ENCODE results near the gene MGAT3. TPM values are rescaled to one million over a fixed set of nuclear protein-coding genes. Genes with fewer than 3 reads are reported as not detected.

Gene MGAT3
- total and polyA plus RNA-seq, 2 of the 13 experiments (the other 11 are each of a cell fraction or from before 2014, with no cell fraction given): 0.11 to 0.15 TPM

DNA sequence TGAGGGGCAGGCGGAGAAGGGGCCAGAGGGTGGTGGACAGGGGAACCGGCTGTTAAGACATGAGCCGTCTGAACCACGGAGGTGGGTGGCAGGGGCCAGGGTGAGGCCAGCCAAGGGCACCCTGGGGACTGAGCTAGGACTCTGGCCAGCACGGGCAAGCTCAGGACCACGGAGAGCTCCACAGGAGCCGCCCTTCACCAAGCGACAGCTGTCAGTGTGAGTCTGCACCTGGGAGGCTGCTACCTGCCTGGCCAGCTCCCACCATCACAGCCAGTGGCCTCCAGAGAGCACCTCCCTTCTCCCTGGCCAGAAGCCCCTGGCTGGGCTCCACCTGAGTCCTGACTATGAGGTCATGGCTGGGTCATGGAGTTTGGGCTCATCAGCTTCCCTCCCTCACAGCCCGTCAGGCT, 21.6 kb downstream of the MGAT3 start (continued):
- TF ChIP-seq, protein P1, sequence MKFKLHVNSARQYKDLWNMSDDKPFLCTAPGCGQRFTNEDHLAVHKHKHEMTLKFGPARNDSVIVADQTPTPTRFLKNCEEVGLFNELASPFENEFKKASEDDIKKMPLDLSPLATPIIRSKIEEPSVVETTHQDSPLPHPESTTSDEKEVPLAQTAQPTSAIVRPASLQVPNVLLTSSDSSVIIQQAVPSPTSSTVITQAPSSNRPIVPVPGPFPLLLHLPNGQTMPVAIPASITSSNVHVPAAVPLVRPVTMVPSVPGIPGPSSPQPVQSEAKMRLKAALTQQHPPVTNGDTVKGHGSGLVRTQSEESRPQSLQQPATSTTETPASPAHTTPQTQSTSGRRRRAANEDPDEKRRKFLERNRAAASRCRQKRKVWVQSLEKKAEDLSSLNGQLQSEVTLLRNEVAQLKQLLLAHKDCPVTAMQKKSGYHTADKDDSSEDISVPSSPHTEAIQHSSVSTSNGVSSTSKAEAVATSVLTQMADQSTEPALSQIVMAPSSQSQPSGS (CRISPR knock-in tag; IDR thresholded peaks at IDR 0.05): peak; percentile 77; the same call in 1 of the 2 replicates
- TF ChIP-seq HIC2 (CRISPR knock-in tag; IDR thresholded peaks at IDR 0.05; ENCODE audit: low read depth) (no peak; the same call in 1 of the 2 replicates), ZNF343 (CRISPR knock-in tag; IDR thresholded peaks at IDR 0.05) (0 out of 2 replicates have a peak, but pooled peaks have one; percentile 44), ZC3H4 (CRISPR knock-in tag; IDR thresholded peaks at IDR 0.05; ENCODE audit: borderline replicate concordance) (no peak), NFE2 (CRISPR knock-in tag; IDR thresholded peaks at IDR 0.05) (no peak), RARG (CRISPR knock-in tag; IDR thresholded peaks at IDR 0.05; ENCODE audit: low read depth) (no peak), FLYWCH1 (CRISPR knock-in tag; IDR thresholded peaks at IDR 0.05) (no peak), NFATC3 (CRISPR knock-in tag; IDR thresholded peaks at IDR 0.05) (no peak), NCOA2 (CRISPR knock-in tag; IDR thresholded peaks at IDR 0.05) (peak; percentile 40; the same call in 1 of the 2 replicates), ZNF367 (CRISPR knock-in tag; IDR thresholded peaks at IDR 0.05; ENCODE audit: borderline replicate concordance) (no peak; the same call in 1 of the 2 replicates), ZNF317 (CRISPR knock-in tag; IDR thresholded peaks at IDR 0.05) (no peak), SATB2 (CRISPR knock-in tag; IDR thresholded peaks at IDR 0.05) (peak; percentile 77; the same call in 1 of the 2 replicates), PRDM4 (CRISPR knock-in tag; IDR thresholded peaks at IDR 0.05; ENCODE audit: borderline replicate concordance) (0 out of 2 replicates have a peak, but pooled peaks have one; percentile 67), ZC3H13 (CRISPR knock-in tag; IDR thresholded peaks at IDR 0.05) (peak; percentile 68; the same call in 1 of the 2 replicates)
- TF ChIP-seq, protein P2, sequence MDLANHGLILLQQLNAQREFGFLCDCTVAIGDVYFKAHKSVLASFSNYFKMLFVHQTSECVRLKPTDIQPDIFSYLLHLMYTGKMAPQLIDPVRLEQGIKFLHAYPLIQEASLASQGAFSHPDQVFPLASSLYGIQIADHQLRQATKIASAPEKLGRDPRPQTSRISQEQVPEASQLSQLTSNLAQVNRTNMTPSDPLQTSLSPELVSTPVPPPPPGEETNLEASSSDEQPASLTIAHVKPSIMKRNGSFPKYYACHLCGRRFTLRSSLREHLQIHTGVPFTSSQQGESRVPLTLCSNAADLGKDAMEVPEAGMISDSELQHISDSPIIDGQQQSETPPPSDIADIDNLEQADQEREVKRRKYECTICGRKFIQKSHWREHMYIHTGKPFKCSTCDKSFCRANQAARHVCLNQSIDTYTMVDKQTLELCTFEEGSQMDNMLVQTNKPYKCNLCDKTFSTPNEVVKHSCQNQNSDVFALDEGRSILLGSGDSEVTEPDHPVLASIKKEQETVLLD (CRISPR knock-in tag; IDR thresholded peaks at IDR 0.05; ENCODE audit: low read depth): 0 out of 2 replicates have a peak, but pooled peaks have one; percentile 40
- TF ChIP-seq, protein P3, sequence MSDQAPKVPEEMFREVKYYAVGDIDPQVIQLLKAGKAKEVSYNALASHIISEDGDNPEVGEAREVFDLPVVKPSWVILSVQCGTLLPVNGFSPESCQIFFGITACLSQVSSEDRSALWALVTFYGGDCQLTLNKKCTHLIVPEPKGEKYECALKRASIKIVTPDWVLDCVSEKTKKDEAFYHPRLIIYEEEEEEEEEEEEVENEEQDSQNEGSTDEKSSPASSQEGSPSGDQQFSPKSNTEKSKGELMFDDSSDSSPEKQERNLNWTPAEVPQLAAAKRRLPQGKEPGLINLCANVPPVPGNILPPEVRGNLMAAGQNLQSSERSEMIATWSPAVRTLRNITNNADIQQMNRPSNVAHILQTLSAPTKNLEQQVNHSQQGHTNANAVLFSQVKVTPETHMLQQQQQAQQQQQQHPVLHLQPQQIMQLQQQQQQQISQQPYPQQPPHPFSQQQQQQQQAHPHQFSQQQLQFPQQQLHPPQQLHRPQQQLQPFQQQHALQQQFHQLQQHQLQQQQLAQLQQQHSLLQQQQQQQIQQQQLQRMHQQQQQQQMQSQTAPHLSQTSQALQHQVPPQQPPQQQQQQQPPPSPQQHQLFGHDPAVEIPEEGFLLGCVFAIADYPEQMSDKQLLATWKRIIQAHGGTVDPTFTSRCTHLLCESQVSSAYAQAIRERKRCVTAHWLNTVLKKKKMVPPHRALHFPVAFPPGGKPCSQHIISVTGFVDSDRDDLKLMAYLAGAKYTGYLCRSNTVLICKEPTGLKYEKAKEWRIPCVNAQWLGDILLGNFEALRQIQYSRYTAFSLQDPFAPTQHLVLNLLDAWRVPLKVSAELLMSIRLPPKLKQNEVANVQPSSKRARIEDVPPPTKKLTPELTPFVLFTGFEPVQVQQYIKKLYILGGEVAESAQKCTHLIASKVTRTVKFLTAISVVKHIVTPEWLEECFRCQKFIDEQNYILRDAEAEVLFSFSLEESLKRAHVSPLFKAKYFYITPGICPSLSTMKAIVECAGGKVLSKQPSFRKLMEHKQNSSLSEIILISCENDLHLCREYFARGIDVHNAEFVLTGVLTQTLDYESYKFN (CRISPR knock-in tag; conservative IDR thresholded peaks at IDR 0.05): no peak
- TF ChIP-seq, protein P4, sequence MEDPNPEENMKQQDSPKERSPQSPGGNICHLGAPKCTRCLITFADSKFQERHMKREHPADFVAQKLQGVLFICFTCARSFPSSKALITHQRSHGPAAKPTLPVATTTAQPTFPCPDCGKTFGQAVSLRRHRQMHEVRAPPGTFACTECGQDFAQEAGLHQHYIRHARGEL (CRISPR knock-in tag; IDR thresholded peaks at IDR 0.05): no peak
